Mucosa of descending colon (tissue), 3 donors: ENCODE data around the gene PFKM. TPM values are rescaled to one million over a fixed set of nuclear protein-coding genes. Genes with fewer than 3 reads are reported as not detected.

Source experiments
- ATAC-seq: fragments of 200-7000 bp; cut with Tn5 transposase; one replicate; pipeline ENCODE4 v1.9.1; 2020; ENCODE audit warnings: mild to moderate bottlenecking, moderate library complexity
- DNase-seq, 3 donors: peaks; one replicate each; pipeline ENCODE4 v3.0.0-alpha.2; 2020
- H3K36me3 ChIP-seq: fragments of 200-600 bp; one replicate; pipeline ENCODE4 v1.8.0; 2021; ENCODE audit warnings: low read depth, mild to moderate bottlenecking
- H3K4me1 ChIP-seq: fragments of 200-600 bp; one replicate; pipeline ENCODE4 v1.8.0; 2021; ENCODE audit warnings: low read depth, mild to moderate bottlenecking
- H3K4me3 ChIP-seq: fragments of 200-600 bp; one replicate; pipeline ENCODE4 v1.8.0; 2021; ENCODE audit warnings: mild to moderate bottlenecking
- H3K9me3 ChIP-seq: fragments of 200-600 bp; one replicate; pipeline ENCODE4 v1.8.0; 2021; ENCODE audit warnings: mild to moderate bottlenecking
- intact Hi-C, 2 donors: fragments of 100-400 bp; cut with DNase I in 1 of 2; cut with micrococcal nuclease in 1 of 2; formaldehyde crosslinking; loops; one replicate each; pipeline versions ENCODE4 v1.11.0 to v1.11.1; 2022; cut with DNase I, micrococcal nuclease
- total RNA-seq, 3 donors: library from RNA; stranded (reverse); fragmentation: NEBNext Ultra II Directional in 2 of 3; extraction: Animal tissue kit (Norgen Biotek cat#: 25700) in 2 of 3; gene quantifications; one replicate each; pipeline versions ENCODE4 v1.2.1 to v1.2.4, GENCODE V29; 2021 to 2023
- TF ChIP-seq, protein P1 (sequence below): fragments of 200-600 bp; IDR thresholded peaks from one replicate; pipeline ENCODE4 v1.8.0; 2022; ENCODE audit warnings: antibody characterized with exemption, mild to moderate bottlenecking
- donor health status: DM: no; HTN: no; CAD: no; lungs with moderate emphysema.
- donor health status: DM: no; HTN: no; CAD: no.
- donor health status: DM: no; HTN: yes; CAD: no.

Gene PFKM
- total RNA-seq, 3 donors from 2014 or later = 37.3 to 98.8 (median 40.9) TPM

DNA sequence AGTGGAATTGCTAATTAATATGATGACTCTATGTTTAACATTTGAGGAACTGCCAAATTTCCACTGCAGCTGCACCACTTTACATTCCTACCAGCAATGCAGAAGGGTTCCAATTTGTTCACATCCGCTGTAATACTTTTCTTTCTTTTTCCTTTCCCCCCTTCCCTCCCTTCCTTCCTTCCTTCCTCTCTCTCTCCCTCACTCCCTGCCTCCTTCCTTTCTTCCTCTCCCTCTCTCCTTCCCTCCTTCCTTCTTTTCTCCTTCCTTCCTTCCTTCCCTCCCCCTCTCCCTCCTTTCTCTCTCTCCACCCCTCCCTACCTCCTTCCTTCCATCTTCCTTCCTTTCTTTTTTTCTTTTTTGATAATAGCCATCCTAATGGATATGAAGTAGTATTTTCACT is 3.2 kb upstream of the PFKM start:
- Histone ChIP-seq H3K36me3 (no peaks in the 10 kb centered on the region), H3K9me3 (no peaks in the 10 kb centered on the region), H3K4me3 (no peak overlapping the region), H3K4me1 (peaks cover 11% of the 10 kb centered on the region)
- TF ChIP-seq, protein P1, sequence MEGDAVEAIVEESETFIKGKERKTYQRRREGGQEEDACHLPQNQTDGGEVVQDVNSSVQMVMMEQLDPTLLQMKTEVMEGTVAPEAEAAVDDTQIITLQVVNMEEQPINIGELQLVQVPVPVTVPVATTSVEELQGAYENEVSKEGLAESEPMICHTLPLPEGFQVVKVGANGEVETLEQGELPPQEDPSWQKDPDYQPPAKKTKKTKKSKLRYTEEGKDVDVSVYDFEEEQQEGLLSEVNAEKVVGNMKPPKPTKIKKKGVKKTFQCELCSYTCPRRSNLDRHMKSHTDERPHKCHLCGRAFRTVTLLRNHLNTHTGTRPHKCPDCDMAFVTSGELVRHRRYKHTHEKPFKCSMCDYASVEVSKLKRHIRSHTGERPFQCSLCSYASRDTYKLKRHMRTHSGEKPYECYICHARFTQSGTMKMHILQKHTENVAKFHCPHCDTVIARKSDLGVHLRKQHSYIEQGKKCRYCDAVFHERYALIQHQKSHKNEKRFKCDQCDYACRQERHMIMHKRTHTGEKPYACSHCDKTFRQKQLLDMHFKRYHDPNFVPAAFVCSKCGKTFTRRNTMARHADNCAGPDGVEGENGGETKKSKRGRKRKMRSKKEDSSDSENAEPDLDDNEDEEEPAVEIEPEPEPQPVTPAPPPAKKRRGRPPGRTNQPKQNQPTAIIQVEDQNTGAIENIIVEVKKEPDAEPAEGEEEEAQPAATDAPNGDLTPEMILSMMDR = no peak
- ATAC-seq (no peak), DNase-seq (no peak)
- intact Hi-C loops = no loop called here

- Histone ChIP-seq H3K4me3 (no peak overlapping the region), H3K36me3 (no peaks in the 10 kb centered on the region), H3K4me1 (peaks cover 16% of the 10 kb centered on the region), H3K9me3 (no peaks in the 10 kb centered on the region)
- DNase-seq (peak in 1 of 3 donors; percentile 10), ATAC-seq (no peak)
- intact Hi-C loops = no loop called here
- TF ChIP-seq, protein P1 = no peak
Observed at GRCh38 chr12:48118284-48118871, 786 bp upstream of the PFKM start.

DNA sequence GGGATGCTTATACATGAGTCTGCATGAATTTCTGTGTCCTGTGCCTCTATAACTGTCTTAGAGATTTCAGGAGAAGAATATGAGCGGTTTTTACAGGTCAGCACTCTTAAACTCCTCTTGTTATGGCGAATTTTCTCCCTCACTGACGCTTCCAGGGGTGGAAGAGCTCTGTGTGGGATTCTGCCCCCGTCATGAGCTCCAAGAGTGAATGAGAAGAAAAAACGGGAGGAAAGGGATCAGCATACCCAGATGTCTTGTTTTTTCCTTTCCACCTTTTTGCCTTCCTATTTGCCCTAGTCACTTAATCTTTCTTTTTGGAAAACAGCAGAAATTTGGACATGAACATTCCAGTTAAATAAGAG is 651 bp downstream of the PFKM start:
- intact Hi-C loops = no loop called here
- ATAC-seq (no peak), DNase-seq (no peak)
- Histone ChIP-seq H3K36me3 (no peaks in the 10 kb centered on the region), H3K4me1 (peaks cover 16% of the 10 kb centered on the region), H3K4me3 (no peak overlapping the region), H3K9me3 (no peaks in the 10 kb centered on the region)
- TF ChIP-seq, protein P1 = no peak

GRCh38 chr12:48121522-48121921 is 2.4 kb downstream of the PFKM start:
- no peak overlapping the region for H3K4me3 ChIP-seq
- no peaks in the 10 kb centered on the region for H3K36me3 ChIP-seq
- intact Hi-C loops = no loop called here
- H3K9me3 ChIP-seq = no peaks in the 10 kb centered on the region
- no peak for ATAC-seq
- TF ChIP-seq, protein P1 = no peak
- no peak for DNase-seq
- H3K4me1 ChIP-seq = peaks cover 16% of the 10 kb centered on the region

DNA sequence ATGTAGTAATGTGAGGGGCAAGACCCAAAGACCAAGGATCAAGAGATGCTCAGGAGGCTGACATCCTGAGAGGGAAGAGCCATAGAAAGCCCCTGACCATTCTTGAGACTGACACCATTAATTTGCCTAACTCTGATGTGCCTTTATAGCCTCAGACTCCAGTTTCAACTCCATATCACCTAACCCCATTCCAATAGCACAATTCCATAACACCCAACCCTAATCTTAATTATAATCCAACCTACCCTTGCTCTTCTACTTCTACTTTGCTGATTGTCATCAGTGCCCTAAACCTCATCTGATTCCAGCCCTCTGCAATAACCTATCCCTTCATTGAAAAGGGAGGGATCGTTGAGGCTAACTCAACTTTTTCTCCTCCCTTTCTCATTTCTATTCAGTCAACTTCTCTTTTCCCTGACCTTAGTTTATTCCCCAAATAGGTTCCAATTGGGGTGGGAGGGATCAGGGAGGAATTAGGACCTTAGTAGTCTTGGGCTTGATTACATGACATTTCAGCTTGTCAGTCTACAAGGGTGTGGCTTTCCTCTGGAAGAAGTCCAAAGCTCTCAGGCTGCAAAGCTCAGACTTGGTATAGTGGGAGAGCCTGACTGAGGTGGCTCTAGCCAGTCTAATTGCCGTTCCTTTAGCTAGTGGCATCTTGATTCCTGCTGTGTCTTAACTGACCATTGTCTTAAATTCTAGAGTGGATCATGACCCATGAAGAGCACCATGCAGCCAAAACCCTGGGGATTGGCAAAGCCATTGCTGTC is 3.1 kb downstream of the PFKM start:
- no peaks in the 10 kb centered on the region for H3K36me3 ChIP-seq
- DNase-seq (peak in 1 of 3 donors; percentile 47), ATAC-seq (peak; percentile 47)
- no peaks in the 10 kb centered on the region for H3K9me3 ChIP-seq
- intact Hi-C loops = no loop called here
- TF ChIP-seq, protein P1 = no peak
- H3K4me1 ChIP-seq = peaks cover 16% of the 10 kb centered on the region
- H3K4me3 ChIP-seq = no peak overlapping the region
